ENCODE data around the gene MAPK11.

Gene MAPK11

GRCh38 chr22:50293441-50294318 lies 23.5 kb upstream of the MAPK11 start:
- H3K4me3 ChIP-seq = peak overlapping the region; percentile 64
- peak overlapping the region; percentile 76 to 94 for H3K27ac ChIP-seq
- TF ChIP-seq, protein P1, sequence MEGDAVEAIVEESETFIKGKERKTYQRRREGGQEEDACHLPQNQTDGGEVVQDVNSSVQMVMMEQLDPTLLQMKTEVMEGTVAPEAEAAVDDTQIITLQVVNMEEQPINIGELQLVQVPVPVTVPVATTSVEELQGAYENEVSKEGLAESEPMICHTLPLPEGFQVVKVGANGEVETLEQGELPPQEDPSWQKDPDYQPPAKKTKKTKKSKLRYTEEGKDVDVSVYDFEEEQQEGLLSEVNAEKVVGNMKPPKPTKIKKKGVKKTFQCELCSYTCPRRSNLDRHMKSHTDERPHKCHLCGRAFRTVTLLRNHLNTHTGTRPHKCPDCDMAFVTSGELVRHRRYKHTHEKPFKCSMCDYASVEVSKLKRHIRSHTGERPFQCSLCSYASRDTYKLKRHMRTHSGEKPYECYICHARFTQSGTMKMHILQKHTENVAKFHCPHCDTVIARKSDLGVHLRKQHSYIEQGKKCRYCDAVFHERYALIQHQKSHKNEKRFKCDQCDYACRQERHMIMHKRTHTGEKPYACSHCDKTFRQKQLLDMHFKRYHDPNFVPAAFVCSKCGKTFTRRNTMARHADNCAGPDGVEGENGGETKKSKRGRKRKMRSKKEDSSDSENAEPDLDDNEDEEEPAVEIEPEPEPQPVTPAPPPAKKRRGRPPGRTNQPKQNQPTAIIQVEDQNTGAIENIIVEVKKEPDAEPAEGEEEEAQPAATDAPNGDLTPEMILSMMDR (IDR thresholded peaks at IDR 0.05) = no peak
- peak; percentile 91 for DNase-seq (ENCODE audit: low spot score)

DNA sequence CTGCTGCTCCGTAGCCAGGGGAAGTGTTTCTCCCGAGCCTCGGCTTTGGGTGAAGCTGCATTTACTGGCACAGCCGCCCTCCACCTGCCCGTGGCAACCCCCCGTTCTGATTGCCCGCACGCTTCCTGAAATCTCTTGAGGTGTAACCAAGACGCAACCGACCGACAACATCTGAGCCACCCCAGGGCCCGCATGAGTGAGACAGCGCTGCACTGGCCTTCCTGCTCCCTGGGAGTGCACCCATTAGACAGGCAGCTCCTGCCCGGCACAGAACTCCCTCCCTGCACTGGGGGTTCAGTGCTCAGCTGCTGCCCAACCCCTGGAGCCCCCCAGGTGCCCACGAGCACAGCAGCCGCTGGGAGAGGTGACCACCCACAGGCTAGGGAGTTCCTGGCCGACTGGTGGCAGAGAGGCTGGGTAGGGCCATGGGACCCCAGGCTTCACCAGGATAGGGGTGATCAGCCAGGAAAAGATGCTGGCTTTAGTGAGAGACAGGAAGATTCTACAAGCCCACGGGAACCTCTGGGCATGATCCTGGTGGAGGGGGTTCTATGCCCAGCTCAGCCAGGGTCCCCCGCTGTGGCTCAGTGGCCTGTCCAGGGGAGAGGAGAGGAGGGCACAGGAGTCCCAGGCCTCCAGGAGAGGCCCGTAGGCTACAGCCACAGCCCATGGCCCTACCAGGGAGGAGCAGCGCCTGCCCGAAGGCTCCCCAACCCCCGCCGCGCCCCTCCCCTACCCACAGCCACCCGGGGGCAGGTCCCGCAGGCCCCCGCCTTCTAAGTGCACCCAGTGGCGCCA lies 22.7 kb upstream of the MAPK11 start:
- peak overlapping the region; percentile 76 to 94 for H3K27ac ChIP-seq
- no peak for DNase-seq (ENCODE audit: low spot score)
- TF ChIP-seq, protein P1 (IDR thresholded peaks at IDR 0.05) = no peak
- H3K4me3 ChIP-seq = peak overlapping the region; percentile 64

DNA sequence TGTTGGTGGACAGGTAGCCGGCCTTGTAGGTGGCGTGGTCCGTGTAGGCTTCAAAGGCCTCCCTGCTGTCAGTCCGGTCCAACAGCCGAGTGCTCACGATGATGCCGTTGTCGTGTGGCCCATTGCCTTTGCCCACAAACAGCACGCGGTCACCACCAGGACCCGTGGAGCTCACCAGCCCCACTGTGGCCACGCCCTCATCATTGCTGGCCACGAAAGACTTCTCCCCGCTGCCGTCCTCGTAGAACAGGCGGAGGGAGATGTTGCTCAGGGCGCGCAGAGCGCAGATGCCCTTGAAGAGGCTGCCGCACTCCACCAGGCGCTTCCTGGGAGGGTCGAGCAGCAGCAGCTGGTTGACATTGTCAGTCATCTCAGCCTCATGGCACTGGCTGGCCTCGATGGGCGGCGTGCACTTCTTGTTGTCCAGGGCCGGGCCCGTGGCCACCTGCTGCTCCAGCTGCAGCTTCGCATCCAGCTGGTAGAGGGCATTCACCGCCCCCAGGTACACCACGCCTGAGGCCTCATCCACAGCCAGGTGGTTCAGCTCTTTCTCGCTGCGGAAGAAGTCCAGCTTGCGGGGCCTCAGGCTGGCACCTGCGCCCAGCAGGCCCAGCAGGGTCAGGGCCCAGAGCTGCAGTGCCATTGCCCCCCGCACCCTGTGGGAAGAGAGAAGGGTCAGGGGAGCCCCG lies 19.9 kb upstream of the MAPK11 start:
- DNase-seq (ENCODE audit: low spot score) = no peak
- TF ChIP-seq, protein P1 (IDR thresholded peaks at IDR 0.05) = no peak
- Histone ChIP-seq H3K4me3 (no peak overlapping the region), H3K27ac (no peak overlapping the region)

DNA sequence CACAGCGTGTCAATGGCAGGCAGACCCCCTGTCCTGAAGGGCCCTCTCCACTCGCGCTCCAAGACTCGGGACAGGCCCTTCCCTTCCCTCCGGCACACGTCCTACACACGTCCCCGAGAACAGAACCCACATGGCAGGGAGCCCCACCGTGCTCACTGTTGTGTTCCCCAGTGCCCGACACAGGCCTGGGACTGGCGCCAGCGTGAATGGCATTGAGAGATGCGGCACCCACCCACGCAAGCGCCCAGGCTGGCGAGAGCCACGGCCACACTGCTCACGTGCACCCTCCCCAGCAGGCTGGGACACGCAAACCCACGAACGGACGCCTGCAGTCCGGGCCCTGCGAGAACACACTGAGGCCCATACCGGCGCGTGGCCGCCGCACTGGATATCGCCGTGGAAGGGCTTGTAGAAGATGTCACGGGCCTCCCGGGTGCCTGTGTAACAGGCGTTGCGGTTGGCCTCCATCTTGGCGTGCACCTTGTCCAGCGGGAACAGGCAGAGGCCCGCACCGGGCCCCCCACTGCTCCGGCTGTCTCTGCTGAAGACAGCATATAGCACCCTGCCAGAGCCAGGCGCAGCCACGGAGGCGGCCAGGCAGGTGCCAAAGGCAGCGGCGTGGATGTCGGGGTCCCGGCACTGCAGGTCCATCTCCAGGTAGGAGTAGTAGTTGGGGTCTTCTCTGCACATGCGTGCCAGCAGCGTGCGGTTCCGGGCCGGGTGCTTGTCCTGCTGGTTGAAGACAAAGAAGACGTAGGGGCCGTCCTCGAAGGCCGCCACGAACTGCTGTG lies 19.2 kb upstream of the MAPK11 start:
- H3K4me3 ChIP-seq = no peak overlapping the region
- TF ChIP-seq, protein P1 (IDR thresholded peaks at IDR 0.05) = no peak

DNA sequence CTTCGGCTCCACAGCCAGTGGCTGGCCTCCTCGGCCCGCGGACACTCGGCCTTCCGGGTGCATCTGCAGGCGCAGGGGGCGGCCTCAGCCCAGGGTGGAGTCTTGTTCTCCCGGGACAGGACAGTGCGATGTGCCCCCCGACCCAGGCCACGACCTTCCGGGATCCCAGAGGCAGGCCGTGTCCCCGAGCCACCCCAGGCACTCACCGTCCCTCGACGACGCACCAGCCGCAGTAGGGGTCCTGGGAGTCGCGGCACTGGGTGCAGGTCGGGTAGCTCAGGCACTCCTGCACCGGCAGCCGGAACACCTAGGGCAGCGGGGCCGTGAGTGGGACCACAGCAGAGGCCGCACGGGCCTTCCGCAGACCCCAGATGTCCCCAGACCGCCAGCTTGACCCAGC lies 17.6 kb upstream of the MAPK11 start:
- TF ChIP-seq, protein P1 (IDR thresholded peaks at IDR 0.05) = no peak
- H3K27ac ChIP-seq = no peak overlapping the region
- H3K4me3 ChIP-seq = no peak overlapping the region
- DNase-seq (ENCODE audit: low spot score) = no peak

More for the DNA sequence above, 19.2 kb upstream of the MAPK11 start:
- no peak overlapping the region for H3K27ac ChIP-seq
- no peak for DNase-seq (ENCODE audit: low spot score)

GRCh38 chr22:50286701-50287318 lies 16.6 kb upstream of the MAPK11 start:
- DNase-seq (ENCODE audit: low spot score) = no peak
- Histone ChIP-seq H3K4me3 (no peak overlapping the region), H3K27ac (no peak overlapping the region)
- TF ChIP-seq, protein P1 (IDR thresholded peaks at IDR 0.05) = no peak
